Activated CD4-positive, CD25-positive, alpha-beta regulatory T cell (primary cell): ENCODE measurements around the gene B4GALT3.
A peak's percentile ranks its signal among the peaks of the same experiment; 100 is the strongest.

Experiments
- DNase-seq, 4 experiments: peaks; one replicate each; lab custom pipeline; 2025; lab: John Stamatoyannopoulos, UW

B4GALT3 gene

DNA sequence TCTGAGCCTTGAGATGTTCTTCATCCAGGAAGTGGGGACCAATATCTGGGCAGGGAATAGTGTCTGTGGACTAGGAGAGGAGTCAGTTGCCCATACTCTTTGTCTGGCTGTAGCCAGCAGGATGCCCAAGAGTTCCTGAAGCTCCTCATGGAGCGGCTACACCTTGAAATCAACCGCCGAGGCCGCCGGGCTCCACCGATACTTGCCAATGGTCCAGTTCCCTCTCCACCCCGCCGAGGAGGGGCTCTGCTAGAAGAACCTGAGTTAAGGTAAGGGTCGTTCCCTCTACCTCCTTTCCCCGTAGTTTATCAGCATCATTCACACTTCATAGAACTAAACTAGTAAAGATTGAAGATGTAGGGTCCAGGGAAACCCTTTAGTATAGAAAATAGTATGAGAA is 14.5 kb downstream of the B4GALT3 start:
- no peak for DNase-seq

DNA sequence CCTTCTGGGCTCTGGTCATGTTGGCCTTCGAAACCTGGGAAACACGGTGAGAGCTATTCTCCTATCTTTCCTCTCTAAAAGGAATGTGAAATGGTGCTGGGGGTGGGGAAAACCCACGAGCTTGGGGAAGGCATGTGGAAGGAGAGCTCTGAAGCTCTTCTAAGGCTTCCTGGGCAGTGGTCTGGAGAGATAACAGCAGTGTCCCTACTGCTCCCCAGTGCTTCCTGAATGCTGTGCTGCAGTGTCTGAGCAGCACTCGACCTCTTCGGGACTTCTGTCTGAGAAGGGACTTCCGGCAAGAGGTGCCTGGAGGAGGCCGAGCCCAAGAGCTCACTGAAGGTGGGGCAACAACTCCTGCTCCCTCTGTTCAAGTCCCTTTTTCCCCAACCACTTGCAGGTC is 15.3 kb downstream of the B4GALT3 start:
- no peak for DNase-seq

GRCh38 chr1:161161652-161162051 is 15.7 kb downstream of the B4GALT3 start:
- DNase-seq: no peak

DNA sequence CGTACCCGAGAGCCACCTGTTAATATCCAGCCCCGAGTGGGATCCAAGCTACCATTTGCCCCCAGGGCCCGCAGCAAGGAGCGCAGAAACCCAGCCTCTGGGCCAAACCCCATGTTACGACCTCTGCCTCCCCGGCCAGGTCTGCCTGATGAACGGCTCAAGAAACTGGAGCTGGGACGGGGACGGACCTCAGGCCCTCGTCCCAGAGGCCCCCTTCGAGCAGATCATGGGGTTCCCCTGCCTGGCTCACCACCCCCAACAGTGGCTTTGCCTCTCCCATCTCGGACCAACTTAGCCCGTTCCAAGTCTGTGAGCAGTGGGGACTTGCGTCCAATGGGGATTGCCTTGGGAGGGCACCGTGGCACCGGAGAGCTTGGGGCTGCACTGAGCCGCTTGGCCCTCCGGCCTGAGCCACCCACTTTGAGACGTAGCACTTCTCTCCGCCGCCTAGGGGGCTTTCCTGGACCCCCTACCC is 16.6 kb downstream of the B4GALT3 start:
- DNase-seq: no peak

GRCh38 chr1:161159913-161160243 is 17.4 kb downstream of the B4GALT3 start:
- no peak for DNase-seq

DNA sequence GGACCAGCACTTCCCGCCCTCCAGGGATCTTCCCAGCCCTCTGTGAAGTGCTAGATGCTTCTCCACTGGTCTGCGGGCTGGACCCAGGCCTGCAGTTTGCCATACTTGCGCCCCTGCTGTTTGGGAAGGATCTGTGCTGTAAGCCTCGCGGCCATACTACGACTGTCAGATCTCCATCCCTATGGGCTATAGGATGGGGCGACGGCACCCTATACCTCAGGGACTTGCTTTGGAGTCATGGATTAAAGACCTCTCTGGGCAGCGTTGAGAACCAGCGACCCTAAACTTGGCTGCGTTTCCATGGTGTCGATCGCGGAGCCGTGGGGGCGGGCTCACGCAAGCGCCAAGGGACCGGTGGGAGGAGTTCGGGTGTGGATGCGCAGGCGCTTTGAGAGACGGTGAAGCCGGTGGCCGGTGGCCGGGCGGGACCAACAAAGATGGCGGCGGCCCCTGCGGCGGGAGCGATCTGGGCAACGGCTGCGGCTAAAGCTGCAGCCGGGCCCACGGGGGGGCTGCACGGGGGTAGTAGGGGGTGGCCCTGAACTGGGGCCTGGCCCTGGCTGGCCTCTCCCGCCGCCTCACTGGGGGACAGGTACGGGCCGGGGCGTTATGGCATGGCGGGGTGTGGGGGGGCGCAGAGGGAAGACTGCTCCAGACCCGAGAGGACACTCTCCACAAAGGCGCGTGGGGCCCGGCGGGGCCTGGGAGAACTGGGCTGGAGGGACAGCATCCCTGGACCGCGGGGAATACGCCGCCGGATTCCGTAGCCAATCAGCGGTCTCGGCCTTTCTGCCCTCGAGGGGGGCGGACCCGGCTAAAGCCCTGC is 18.0 kb downstream of the B4GALT3 start, which contains the start of gene USP21:
Gene USP21 (plus strand): TSS at position 414 of the 826 bp plus-strand sequence. CDS start 1,141 bp downstream, outside the sequence.
- DNase-seq: peak; percentile 81 to 88 (median 84)

DNA sequence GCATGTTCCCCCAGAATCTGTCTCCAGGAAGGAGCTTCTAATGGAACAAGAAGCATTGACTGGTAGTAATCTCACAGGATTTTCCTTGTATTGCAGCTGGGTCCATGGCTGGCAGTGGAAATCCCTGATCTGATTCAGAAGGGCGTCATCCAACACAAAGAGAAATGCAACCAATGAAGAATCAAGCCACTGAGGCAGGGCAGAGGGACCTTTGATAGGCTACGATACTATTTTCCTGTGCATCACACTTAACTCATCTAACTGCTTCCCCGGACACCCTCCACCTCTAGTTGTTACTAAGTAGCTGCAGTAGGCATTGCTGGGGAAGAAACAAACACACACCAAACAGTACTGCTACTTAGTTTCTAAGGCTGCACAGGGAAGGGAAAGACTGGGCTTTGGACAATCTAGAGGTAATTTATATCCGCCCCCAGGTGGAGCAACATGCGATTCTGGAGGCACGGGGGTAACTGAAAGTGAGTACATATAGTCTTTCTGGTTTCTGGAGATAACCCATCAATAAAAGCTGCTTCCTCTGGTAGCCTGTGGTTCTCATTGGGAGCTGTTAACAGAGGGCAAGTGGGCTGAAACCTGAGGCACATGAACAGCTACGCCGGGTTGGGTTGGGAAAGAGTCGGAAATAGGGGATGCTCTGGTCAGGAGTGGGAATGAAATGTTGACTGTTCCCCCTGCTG is 18.8 kb downstream of the B4GALT3 start:
- DNase-seq: no peak

DNA sequence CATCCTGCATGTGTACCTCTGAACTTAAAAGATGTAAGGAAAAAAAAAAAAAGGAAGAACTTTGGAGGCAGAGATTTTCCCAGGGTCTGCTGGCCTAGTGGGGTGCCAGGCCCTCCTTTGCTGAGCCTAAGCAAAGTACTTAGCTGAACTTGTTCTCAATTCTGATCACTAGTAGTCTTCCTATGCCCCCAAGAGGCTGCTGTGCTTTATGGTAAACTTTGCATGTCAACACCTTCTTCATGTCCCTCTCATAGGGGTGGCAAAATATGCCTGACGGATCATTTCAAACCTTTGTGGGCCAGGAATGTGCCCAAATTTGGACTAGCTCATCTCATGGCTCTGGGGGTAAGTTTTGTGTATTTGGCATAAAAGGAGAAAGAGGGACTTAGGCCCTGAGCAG is 19.4 kb downstream of the B4GALT3 start:
- DNase-seq: no peak

DNA sequence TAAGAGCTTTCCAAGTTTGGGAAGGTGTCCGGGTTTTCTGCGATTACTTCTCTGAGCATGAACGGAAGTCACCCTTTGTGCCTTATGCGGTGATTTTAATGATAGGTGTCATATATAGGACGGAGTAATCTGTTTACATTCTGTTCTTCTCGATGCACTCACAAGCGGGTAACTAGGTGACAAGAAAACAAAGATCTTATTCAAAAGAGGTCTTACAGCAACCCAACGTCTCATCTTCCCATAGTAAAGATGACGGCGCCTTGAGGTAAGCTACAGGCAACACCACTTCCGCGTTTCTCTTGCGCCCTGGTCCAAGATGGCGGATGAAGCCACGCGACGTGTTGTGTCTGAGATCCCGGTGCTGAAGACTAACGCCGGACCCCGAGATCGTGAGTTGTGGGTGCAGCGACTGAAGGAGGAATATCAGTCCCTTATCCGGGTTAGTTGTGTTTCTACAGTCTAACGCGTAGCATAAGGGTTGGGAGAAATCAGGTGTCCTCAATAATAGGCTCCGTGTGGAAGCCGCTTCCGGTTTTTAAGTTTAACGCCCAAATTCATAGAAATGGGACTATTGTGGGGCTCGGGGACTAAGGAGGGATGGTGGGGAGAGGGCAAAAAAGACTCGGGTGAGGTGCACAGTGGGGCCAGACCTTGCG is 23.5 kb downstream of the B4GALT3 start, which contains the start of gene UFC1:
Gene UFC1 (plus strand): TSS at position 297 of the 656 bp plus-strand sequence. CDS start 20 bp downstream, at position 317.
- DNase-seq: peak; percentile 41 to 61 (median 58)

- DNase-seq: no peak
These were observed 24.1 kb downstream of the B4GALT3 start for GRCh38 chr1:161153176-161153575.

DNA sequence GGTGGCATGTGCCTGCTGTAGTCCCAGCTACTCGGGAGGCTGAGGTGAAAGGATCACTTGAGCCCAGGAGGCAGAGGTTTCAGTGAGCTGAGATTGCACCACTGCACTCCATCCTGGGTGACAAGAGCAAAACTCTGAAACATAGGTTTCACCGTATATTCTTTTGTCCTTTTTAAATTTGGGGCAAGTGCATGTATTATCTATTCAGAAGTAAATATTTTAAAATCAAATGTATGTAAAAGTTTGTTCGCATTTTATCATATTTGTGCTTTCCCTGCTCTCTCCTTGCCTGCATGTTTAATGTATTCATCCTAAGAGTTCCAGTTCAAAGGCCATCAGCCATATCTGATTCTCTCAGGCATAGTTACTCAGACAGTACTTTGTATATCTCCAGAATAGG is 31.5 kb downstream of the B4GALT3 start:
- DNase-seq: no peak

GRCh38 chr1:161140755-161141400 is 36.4 kb downstream of the B4GALT3 start:
- DNase-seq: no peak

DNA sequence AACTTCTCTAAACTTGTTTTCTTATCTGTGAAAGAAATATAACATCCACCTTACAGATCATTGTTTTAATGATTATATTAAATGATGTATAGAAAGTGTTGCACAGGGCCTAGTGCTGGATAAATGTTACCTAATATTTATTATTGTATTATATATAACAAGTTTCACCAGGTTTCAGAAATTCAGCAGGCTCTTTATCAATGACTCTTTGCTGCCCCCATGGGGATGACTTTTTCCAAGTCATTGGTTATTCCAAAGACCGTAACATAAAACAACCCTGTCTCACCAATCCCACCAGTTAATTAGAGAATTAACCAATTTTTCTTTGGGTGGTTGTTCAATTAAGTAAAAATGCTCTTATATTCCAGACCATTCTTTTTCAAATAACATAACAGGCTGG is 37.5 kb downstream of the B4GALT3 start:
- peak in 2 of 4 experiments; percentile 13 to 16 for DNase-seq

- no peak for DNase-seq
These were observed 38.9 kb downstream of the B4GALT3 start for GRCh38 chr1:161138431-161138830.

DNA sequence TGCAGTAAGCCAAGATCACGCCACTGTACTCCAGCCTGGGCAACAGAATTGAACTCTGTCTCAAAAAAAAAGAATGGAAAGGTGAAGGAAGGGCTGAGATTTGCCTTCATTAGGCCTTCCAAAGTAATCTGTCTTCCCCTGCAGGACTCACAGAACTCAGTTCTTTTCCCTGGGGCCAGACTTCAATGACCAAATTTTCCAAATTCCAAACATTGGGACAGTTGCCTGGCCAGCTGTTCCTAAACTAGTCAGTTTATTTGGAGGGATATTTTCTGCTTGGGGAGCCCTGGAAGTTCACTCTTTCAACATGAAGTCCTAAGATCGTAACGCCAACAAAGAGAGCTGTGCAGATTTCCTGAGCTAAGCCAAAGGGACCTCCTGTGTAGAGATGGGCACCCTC is 39.4 kb downstream of the B4GALT3 start:
- no peak for DNase-seq

DNA sequence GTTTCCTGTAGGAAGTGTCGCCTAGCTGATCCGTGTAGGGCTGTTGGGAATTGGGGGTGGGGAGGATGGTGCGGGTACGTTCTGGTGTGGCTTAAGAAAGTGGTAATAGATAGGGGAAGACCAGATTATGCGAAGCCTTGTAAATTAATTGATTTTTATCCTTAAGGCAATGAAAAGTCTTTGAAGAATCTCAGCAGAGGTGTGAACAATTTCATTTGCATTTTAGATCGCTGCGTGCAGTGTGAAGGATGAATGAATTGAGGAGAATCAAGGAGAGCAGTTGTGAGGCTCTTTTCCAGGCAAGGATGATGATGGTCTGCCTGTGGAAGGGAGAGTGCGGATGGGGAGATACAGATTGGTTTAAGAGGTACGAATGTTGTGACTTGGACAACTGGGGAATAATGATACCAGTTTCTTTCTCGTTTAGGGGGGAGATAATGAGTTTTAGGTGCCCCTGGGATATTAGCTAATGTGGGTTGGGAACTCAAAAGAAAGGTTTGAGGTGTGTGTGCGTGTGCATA is 44.0 kb downstream of the B4GALT3 start:
- no peak for DNase-seq

GRCh38 chr1:161132410-161133219 is 44.7 kb downstream of the B4GALT3 start, which contains the start of gene DEDD:
TSS of gene DEDD (minus strand) at chr1:161132667. CDS start at chr1:161124462, 8,205 bp downstream.
- DNase-seq: peak; percentile 63 to 80 (median 78)

DNA sequence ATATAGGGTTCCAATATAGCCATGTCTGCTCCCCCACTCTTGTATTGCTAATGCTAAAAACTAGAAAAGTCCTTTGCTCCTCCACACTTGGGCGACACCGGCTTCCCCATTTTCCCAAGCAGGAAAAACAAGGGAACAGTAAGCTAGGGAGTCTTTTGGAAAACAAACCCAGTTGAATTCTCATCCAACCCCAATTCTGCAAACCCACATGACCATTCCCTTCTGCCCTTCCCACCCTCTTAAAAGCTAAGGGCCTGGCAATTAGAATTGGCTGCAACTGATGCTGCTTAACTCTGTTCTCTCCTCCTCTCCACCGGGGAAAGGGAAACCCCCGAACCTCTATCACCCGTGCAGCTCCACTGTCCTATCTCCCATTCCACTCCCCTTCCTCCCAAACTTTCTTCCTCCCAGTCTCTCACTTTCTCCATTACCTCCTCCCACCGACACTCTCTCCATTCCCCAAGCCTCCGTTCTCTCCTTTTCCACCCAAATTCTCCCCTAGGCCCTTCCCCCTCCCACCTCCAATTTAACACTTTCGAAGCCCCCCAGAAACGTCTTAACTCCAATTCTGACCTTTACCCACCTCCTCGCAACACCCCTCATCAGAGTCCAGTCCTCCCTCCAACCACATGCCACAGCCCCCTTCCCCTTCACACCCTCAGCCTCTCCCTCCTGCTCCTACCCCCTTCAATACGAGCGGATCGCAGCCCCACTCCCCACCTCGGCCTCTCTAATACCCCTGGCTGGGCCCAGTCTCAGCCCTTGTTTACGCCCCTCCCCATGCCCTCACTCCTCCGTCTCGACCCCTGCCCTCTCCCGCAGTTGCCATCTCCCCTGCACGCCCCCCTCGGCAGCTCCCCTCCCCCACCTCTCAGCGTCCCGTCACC is 45.5 kb downstream of the B4GALT3 start:
- DNase-seq: no peak

DNA sequence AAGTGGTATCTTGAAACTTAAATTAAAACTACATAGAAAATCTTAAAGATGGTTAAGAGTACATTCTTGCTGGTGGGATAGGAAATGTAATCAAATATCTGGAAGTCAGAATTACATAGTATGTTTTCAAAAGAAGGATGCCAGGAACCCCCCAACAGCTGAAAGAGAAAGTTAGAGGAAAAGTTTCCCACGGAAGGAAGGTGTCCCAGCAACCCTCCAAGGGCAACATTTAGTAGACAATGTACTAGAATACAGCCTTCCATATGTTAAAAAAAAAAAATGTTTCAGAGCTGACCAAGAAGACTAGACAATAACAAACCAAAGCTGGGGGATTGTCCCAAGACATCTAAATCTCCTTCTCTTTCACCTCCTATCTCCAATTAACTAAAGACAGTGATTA is 47.0 kb downstream of the B4GALT3 start:
- no peak for DNase-seq
